HG03108 (cell line): ENCODE measurements around the gene ARID1B.
"Not testable (repeated sequence)": the region's sequence is repeated elsewhere in the genome, so short reads cannot be mapped to it uniquely, and the experiment has no call there.

Source experiments
- ATAC-seq: cut with Tn5 transposase; IDR thresholded peaks from one replicate; pipeline ENCODE4 v1.9.1; 2021; ENCODE audit warnings: moderate library complexity; ENCODE audit not compliant: unreplicated experiment

ARID1B gene

GRCh38 chr6:157038610-157039009 is 261.4 kb downstream of the ARID1B start:
- ATAC-seq, result no peak

- ATAC-seq, result not testable (repeated sequence)
Measured at GRCh38 chr6:157039639-157040038, 262.5 kb downstream of the ARID1B start.

- ATAC-seq, result no peak
Measured at GRCh38 chr6:157040191-157040590, 263.0 kb downstream of the ARID1B start.

- no peak for ATAC-seq
Measured at GRCh38 chr6:157045831-157046454, 268.8 kb downstream of the ARID1B start.

GRCh38 chr6:157046776-157047175 is 269.6 kb downstream of the ARID1B start:
- no peak for ATAC-seq

- ATAC-seq, result no peak
Measured at GRCh38 chr6:157047328-157047727, 270.1 kb downstream of the ARID1B start.

- no peak for ATAC-seq
Measured at GRCh38 chr6:157047951-157048350, 270.8 kb downstream of the ARID1B start.

GRCh38 chr6:157049133-157049532 is 272.0 kb downstream of the ARID1B start:
- ATAC-seq, result no peak

- ATAC-seq, result no peak
Measured at GRCh38 chr6:157050537-157051265, 273.5 kb downstream of the ARID1B start.

GRCh38 chr6:157054531-157054979 is 277.4 kb downstream of the ARID1B start:
- peak; percentile 60 for ATAC-seq

- no peak for ATAC-seq
Measured at GRCh38 chr6:157055863-157056262, 278.7 kb downstream of the ARID1B start.

GRCh38 chr6:157056275-157056674 is 279.1 kb downstream of the ARID1B start:
- no peak for ATAC-seq

- ATAC-seq, result no peak
Measured at GRCh38 chr6:157058574-157058973, 281.4 kb downstream of the ARID1B start.

- ATAC-seq, result no peak
Measured at GRCh38 chr6:157059781-157060180, 282.6 kb downstream of the ARID1B start.

GRCh38 chr6:157060440-157060952 is 283.3 kb downstream of the ARID1B start:
- no peak for ATAC-seq

- no peak for ATAC-seq
Measured at GRCh38 chr6:157061770-157062594, 284.8 kb downstream of the ARID1B start.

GRCh38 chr6:157063176-157063905 is 286.2 kb downstream of the ARID1B start:
- ATAC-seq, result no peak

- ATAC-seq, result no peak
Measured at GRCh38 chr6:157063923-157064322, 286.7 kb downstream of the ARID1B start.

GRCh38 chr6:157064502-157064901 is 287.3 kb downstream of the ARID1B start:
- ATAC-seq, result no peak

- no peak for ATAC-seq
Measured at GRCh38 chr6:157065366-157065765, 288.2 kb downstream of the ARID1B start.
